ENCODE measurements around the gene SLC2A9. TPM values are rescaled to one million over a fixed set of nuclear protein-coding genes. Genes with fewer than 3 reads are reported as not detected.
A peak's percentile ranks its signal among the peaks of the same experiment; 100 is the strongest.

SLC2A9 gene
- polyA plus RNA-seq, 1 donor: 28.7 TPM

GRCh38 chr4:9835430-9835829, 185.9 kb downstream of the SLC2A9 start:
- Histone ChIP-seq H3K9me3 (ENCODE audit: control insufficient read depth, low read depth, low read length) (no peaks in the 10 kb centered on the region), H3K27me3 (ENCODE audit: control insufficient read depth, insufficient read depth, low read length) (no peaks in the 10 kb centered on the region), H3K36me3 (ENCODE audit: control insufficient read depth, insufficient read depth, low read length) (peaks cover 24% of the 10 kb centered on the region), H3K4me3 (ENCODE audit: low read length) (no peak overlapping the region), H3K27ac (ENCODE audit: low read length) (no peak overlapping the region), H3K4me1 (ENCODE audit: control insufficient read depth, insufficient read depth, low read length) (no peaks in the 10 kb centered on the region)
- WGBS (ENCODE audit: insufficient coverage, low lambda C conversion rate): no CpG with 5 or more reads among the region's 5 CpGs
- no peak for DNase-seq

GRCh38 chr4:9833421-9833820, 187.9 kb downstream of the SLC2A9 start:
- DNase-seq: no peak
- Histone ChIP-seq H3K9me3 (ENCODE audit: control insufficient read depth, low read depth, low read length) (no peaks in the 10 kb centered on the region), H3K4me3 (ENCODE audit: low read length) (no peak overlapping the region), H3K27me3 (ENCODE audit: control insufficient read depth, insufficient read depth, low read length) (no peaks in the 10 kb centered on the region), H3K4me1 (ENCODE audit: control insufficient read depth, insufficient read depth, low read length) (no peaks in the 10 kb centered on the region), H3K36me3 (ENCODE audit: control insufficient read depth, insufficient read depth, low read length) (peaks cover 24% of the 10 kb centered on the region), H3K27ac (ENCODE audit: low read length) (no peak overlapping the region)
- no CpG with 5 or more reads among the region's 5 CpGs for WGBS (ENCODE audit: insufficient coverage, low lambda C conversion rate)

GRCh38 chr4:9832640-9833039, 188.7 kb downstream of the SLC2A9 start:
- Histone ChIP-seq H3K4me3 (ENCODE audit: low read length) (no peak overlapping the region), H3K27ac (ENCODE audit: low read length) (no peak overlapping the region), H3K36me3 (ENCODE audit: control insufficient read depth, insufficient read depth, low read length) (peaks cover 24% of the 10 kb centered on the region), H3K27me3 (ENCODE audit: control insufficient read depth, insufficient read depth, low read length) (no peaks in the 10 kb centered on the region), H3K9me3 (ENCODE audit: control insufficient read depth, low read depth, low read length) (no peaks in the 10 kb centered on the region), H3K4me1 (ENCODE audit: control insufficient read depth, insufficient read depth, low read length) (no peaks in the 10 kb centered on the region)
- DNase-seq: no peak
- no CpG with 5 or more reads among the region's 2 CpGs for WGBS (ENCODE audit: insufficient coverage, low lambda C conversion rate)

GRCh38 chr4:9826551-9826950, 194.7 kb downstream of the SLC2A9 start:
- Histone ChIP-seq H3K27me3 (ENCODE audit: control insufficient read depth, insufficient read depth, low read length) (no peaks in the 10 kb centered on the region), H3K9me3 (ENCODE audit: control insufficient read depth, low read depth, low read length) (no peaks in the 10 kb centered on the region), H3K4me3 (ENCODE audit: low read length) (no peak overlapping the region), H3K36me3 (ENCODE audit: control insufficient read depth, insufficient read depth, low read length) (peaks cover 4% of the 10 kb centered on the region), H3K4me1 (ENCODE audit: control insufficient read depth, insufficient read depth, low read length) (no peaks in the 10 kb centered on the region), H3K27ac (ENCODE audit: low read length) (no peak overlapping the region)
- no peak for DNase-seq
- WGBS (ENCODE audit: insufficient coverage, low lambda C conversion rate): 83% methylated on average over 1 of the region's 1 CpG

- H3K36me3 ChIP-seq (ENCODE audit: control insufficient read depth, insufficient read depth, low read length): no peaks in the 10 kb centered on the region
- H3K4me3 ChIP-seq (ENCODE audit: low read length): no peak overlapping the region
- no peaks in the 10 kb centered on the region for H3K4me1 ChIP-seq (ENCODE audit: control insufficient read depth, insufficient read depth, low read length)
- no CpG with 5 or more reads among the region's 3 CpGs for WGBS (ENCODE audit: insufficient coverage, low lambda C conversion rate)
- H3K9me3 ChIP-seq (ENCODE audit: control insufficient read depth, low read depth, low read length): no peaks in the 10 kb centered on the region
- H3K27me3 ChIP-seq (ENCODE audit: control insufficient read depth, insufficient read depth, low read length): no peaks in the 10 kb centered on the region
- no peak for DNase-seq
- H3K27ac ChIP-seq (ENCODE audit: low read length): no peak overlapping the region
These were observed 196.2 kb downstream of the SLC2A9 start for GRCh38 chr4:9825049-9825448.

- no peaks in the 10 kb centered on the region for H3K36me3 ChIP-seq (ENCODE audit: control insufficient read depth, insufficient read depth, low read length)
- no peak overlapping the region for H3K4me3 ChIP-seq (ENCODE audit: low read length)
- H3K27ac ChIP-seq (ENCODE audit: low read length): no peak overlapping the region
- no peak for DNase-seq
- no peaks in the 10 kb centered on the region for H3K27me3 ChIP-seq (ENCODE audit: control insufficient read depth, insufficient read depth, low read length)
- no peaks in the 10 kb centered on the region for H3K9me3 ChIP-seq (ENCODE audit: control insufficient read depth, low read depth, low read length)
- WGBS (ENCODE audit: insufficient coverage, low lambda C conversion rate): 67% methylated on average over 3 of the region's 5 CpGs
- H3K4me1 ChIP-seq (ENCODE audit: control insufficient read depth, insufficient read depth, low read length): no peaks in the 10 kb centered on the region
These were observed 201.0 kb downstream of the SLC2A9 start for GRCh38 chr4:9820343-9820742.

- Histone ChIP-seq H3K9me3 (ENCODE audit: control insufficient read depth, low read depth, low read length) (no peaks in the 10 kb centered on the region), H3K4me1 (ENCODE audit: control insufficient read depth, insufficient read depth, low read length) (no peaks in the 10 kb centered on the region), H3K4me3 (ENCODE audit: low read length) (no peak overlapping the region), H3K27ac (ENCODE audit: low read length) (no peak overlapping the region), H3K36me3 (ENCODE audit: control insufficient read depth, insufficient read depth, low read length) (no peaks in the 10 kb centered on the region), H3K27me3 (ENCODE audit: control insufficient read depth, insufficient read depth, low read length) (no peaks in the 10 kb centered on the region)
- no peak for DNase-seq
- 100% methylated on average over 2 of the region's 3 CpGs for WGBS (ENCODE audit: insufficient coverage, low lambda C conversion rate)
These were observed 205.0 kb downstream of the SLC2A9 start for GRCh38 chr4:9816285-9816684.

- DNase-seq: peak in 1 of 2 donors; percentile 12
- no peaks in the 10 kb centered on the region for H3K27me3 ChIP-seq (ENCODE audit: control insufficient read depth, insufficient read depth, low read length)
- 40% methylated on average over 1 of the region's 4 CpGs for WGBS (ENCODE audit: insufficient coverage, low lambda C conversion rate)
- peaks cover 2% of the 10 kb centered on the region for H3K36me3 ChIP-seq (ENCODE audit: control insufficient read depth, insufficient read depth, low read length)
- H3K4me3 ChIP-seq (ENCODE audit: low read length): no peak overlapping the region
- no peak overlapping the region for H3K27ac ChIP-seq (ENCODE audit: low read length)
- H3K4me1 ChIP-seq (ENCODE audit: control insufficient read depth, insufficient read depth, low read length): no peaks in the 10 kb centered on the region
- H3K9me3 ChIP-seq (ENCODE audit: control insufficient read depth, low read depth, low read length): no peaks in the 10 kb centered on the region
These were observed 208.6 kb downstream of the SLC2A9 start for GRCh38 chr4:9812501-9813340.

GRCh38 chr4:9811806-9812205, 209.5 kb downstream of the SLC2A9 start:
- H3K27me3 ChIP-seq (ENCODE audit: control insufficient read depth, insufficient read depth, low read length): no peaks in the 10 kb centered on the region
- H3K9me3 ChIP-seq (ENCODE audit: control insufficient read depth, low read depth, low read length): no peaks in the 10 kb centered on the region
- no peak overlapping the region for H3K27ac ChIP-seq (ENCODE audit: low read length)
- no peaks in the 10 kb centered on the region for H3K4me1 ChIP-seq (ENCODE audit: control insufficient read depth, insufficient read depth, low read length)
- no peak for DNase-seq
- WGBS (ENCODE audit: insufficient coverage, low lambda C conversion rate): 100% methylated on average over 1 of the region's 3 CpGs
- H3K4me3 ChIP-seq (ENCODE audit: low read length): no peak overlapping the region
- peaks cover 2% of the 10 kb centered on the region for H3K36me3 ChIP-seq (ENCODE audit: control insufficient read depth, insufficient read depth, low read length)

- Histone ChIP-seq H3K4me3 (ENCODE audit: low read length) (no peak overlapping the region), H3K4me1 (ENCODE audit: control insufficient read depth, insufficient read depth, low read length) (no peaks in the 10 kb centered on the region), H3K36me3 (ENCODE audit: control insufficient read depth, insufficient read depth, low read length) (peaks cover 2% of the 10 kb centered on the region), H3K27ac (ENCODE audit: low read length) (no peak overlapping the region), H3K9me3 (ENCODE audit: control insufficient read depth, low read depth, low read length) (no peaks in the 10 kb centered on the region), H3K27me3 (ENCODE audit: control insufficient read depth, insufficient read depth, low read length) (no peaks in the 10 kb centered on the region)
- WGBS (ENCODE audit: insufficient coverage, low lambda C conversion rate): 67% methylated on average over 1 of the region's 5 CpGs
- no peak for DNase-seq
These were observed 213.2 kb downstream of the SLC2A9 start for GRCh38 chr4:9808077-9808476.

- Histone ChIP-seq H3K4me3 (ENCODE audit: low read length) (no peak overlapping the region), H3K9me3 (ENCODE audit: control insufficient read depth, low read depth, low read length) (no peaks in the 10 kb centered on the region), H3K4me1 (ENCODE audit: control insufficient read depth, insufficient read depth, low read length) (no peaks in the 10 kb centered on the region), H3K27me3 (ENCODE audit: control insufficient read depth, insufficient read depth, low read length) (no peaks in the 10 kb centered on the region), H3K27ac (ENCODE audit: low read length) (no peak overlapping the region), H3K36me3 (ENCODE audit: control insufficient read depth, insufficient read depth, low read length) (peaks cover 2% of the 10 kb centered on the region)
- no peak for DNase-seq
- no CpG with 5 or more reads among the region's 5 CpGs for WGBS (ENCODE audit: insufficient coverage, low lambda C conversion rate)
These were observed 216.4 kb downstream of the SLC2A9 start for GRCh38 chr4:9804918-9805317.

Measured in large intestine (tissue), 3 donors.